Fibroblast of pulmonary artery (primary cell): ENCODE measurements around the gene CHST8.

Experiments
- DNase-seq: peaks from one replicate; pipeline ENCODE4 v3.0.0-alpha.2; 2010; ENCODE audit warnings: low read depth
- H3K4me3 ChIP-seq: replicated peaks from 2 replicates; pipeline ENCODE4 v1.5.1; 2011; ENCODE audit warnings: low read depth, mild to moderate bottlenecking, control low read depth, low read length, moderate library complexity
- CTCF ChIP-seq: IDR thresholded peaks from 2 replicates; pipeline ENCODE4 v1.5.1; 2011; ENCODE audit warnings: mild to moderate bottlenecking, control low read depth, low read length, inconsistent platforms; ENCODE audit errors: missing control alignments

The CHST8 gene

GRCh38 chr19:33622809-33623511, 1.2 kb downstream of the CHST8 start:
- TF ChIP-seq CTCF = no peak
- no peak overlapping the region for H3K4me3 ChIP-seq
- DNase-seq = no peak

- no peak for DNase-seq
- H3K4me3 ChIP-seq = no peak overlapping the region
- no peak for TF ChIP-seq CTCF
Observed at GRCh38 chr19:33624586-33624985, 2.8 kb downstream of the CHST8 start.

- H3K4me3 ChIP-seq = no peak overlapping the region
- no peak for DNase-seq
- TF ChIP-seq CTCF = no peak
Observed at GRCh38 chr19:33627526-33627925, 5.8 kb downstream of the CHST8 start.

- no peak for DNase-seq
- no peak for TF ChIP-seq CTCF
- no peak overlapping the region for H3K4me3 ChIP-seq
Observed at GRCh38 chr19:33627962-33628839, 6.4 kb downstream of the CHST8 start.

- DNase-seq = no peak
- H3K4me3 ChIP-seq = no peak overlapping the region
- TF ChIP-seq CTCF = no peak
Observed at GRCh38 chr19:33628921-33629825, 7.4 kb downstream of the CHST8 start.

- TF ChIP-seq CTCF = no peak
- DNase-seq = no peak
- H3K4me3 ChIP-seq = no peak overlapping the region
Observed at GRCh38 chr19:33629826-33630375, 8.1 kb downstream of the CHST8 start.
